Natural killer cell (primary cell): ENCODE data around the gene DNALI1. TPM values are rescaled to one million over a fixed set of nuclear protein-coding genes. Genes with fewer than 3 reads are reported as not detected.

Source experiments
- ATAC-seq, 3 donors: fragments of 150-1000 bp in 2 of 3; fragments of 200-7000 bp in 1 of 3; cut with Tn5 transposase; 1 replicate in 1 of 3; 2 replicates in 2 of 3; pipeline ENCODE4 v1.10.0; 2021; ENCODE audit warnings: mild to moderate bottlenecking in 2 of 3, moderate library complexity in 2 of 3
- DNase-seq, 2 donors: peaks; one replicate each; pipeline versions ENCODE4 v3.0.0 to v3.0.0-alpha.2; 2013 to 2021; ENCODE audit warnings: mixed read lengths in 1 of 2
- H3K27ac ChIP-seq: one replicate; pipeline ENCODE4 v1.5.1; 2013; ENCODE audit warnings: mild to moderate bottlenecking, low read length
- H3K27me3 ChIP-seq: one replicate; pipeline ENCODE4 v1.6.1; 2013; ENCODE audit warnings: low read length; ENCODE audit not compliant: control insufficient read depth, insufficient read depth
- H3K36me3 ChIP-seq: one replicate; pipeline ENCODE4 v1.6.1; 2013; ENCODE audit warnings: low read length; ENCODE audit not compliant: control insufficient read depth, insufficient read depth
- H3K4me1 ChIP-seq: one replicate; pipeline ENCODE4 v1.6.1; 2013; ENCODE audit warnings: low read length; ENCODE audit not compliant: control insufficient read depth, insufficient read depth
- H3K4me3 ChIP-seq: one replicate; pipeline ENCODE4 v1.5.1; 2013; ENCODE audit warnings: low read length
- H3K9me3 ChIP-seq: one replicate; pipeline ENCODE4 v1.6.1; 2013; ENCODE audit warnings: low read length; ENCODE audit not compliant: control insufficient read depth, insufficient read depth
- H3K27ac Mint-ChIP-seq, 2 donors: one replicate each; pipeline ENCODE4 v1.8.0; 2022; ENCODE audit warnings: mild to moderate bottlenecking in 2 of 2, mixed read lengths in 2 of 2, moderate library complexity in 1 of 2
- H3K27me3 Mint-ChIP-seq, 2 donors: one replicate each; pipeline ENCODE4 v1.8.0; 2022; ENCODE audit warnings: low read depth in 2 of 2, mixed read lengths in 2 of 2
- H3K36me3 Mint-ChIP-seq: one replicate; pipeline ENCODE4 v1.8.0; 2022; ENCODE audit warnings: mixed read lengths
- H3K4me1 Mint-ChIP-seq, 2 donors: one replicate each; pipeline ENCODE4 v1.8.0; 2022; ENCODE audit warnings: mixed read lengths in 2 of 2
- H3K4me3 Mint-ChIP-seq: one replicate; pipeline ENCODE4 v1.8.0; 2022; ENCODE audit warnings: mild to moderate bottlenecking, moderate library complexity, mixed read lengths
- H3K9me3 Mint-ChIP-seq, 2 donors: one replicate each; pipeline ENCODE4 v1.8.0; 2022; ENCODE audit warnings: mixed read lengths in 2 of 2
- CTCF ChIP-seq: fragments of 200-600 bp; IDR thresholded peaks from one replicate; pipeline ENCODE4 v1.8.0; 2022; ENCODE audit warnings: antibody characterized with exemption
- WGBS: methylation state at CpG from one replicate; pipeline ENCODE4 v1.1.7; 2013; ENCODE audit warnings: missing lambda C conversion rate; ENCODE audit not compliant: insufficient coverage; 5-methylcytosine and 5-hydroxymethylcytosine counted together
- intact Hi-C: fragments of 100-400 bp; cut with micrococcal nuclease; formaldehyde crosslinking; loops from one replicate; pipeline ENCODE4 v1.14.2; 2022
- total RNA-seq, 4 donors: library from RNA; stranded (reverse); fragments of 120-200 nt in 1 of 4; gene quantifications; one replicate each; pipeline versions ENCODE4 v1.2.3 to v1.2.4, GENCODE V29; 2013 to 2022

Gene DNALI1
- total RNA-seq, 3 donors from 2014 or later (not counting 1 experiment from before 2014, with no cell fraction given) = 0.09 TPM; not detected in 2

- peaks cover 0 to 11% of the 10 kb centered on the region in 2 donors for H3K27me3 Mint-ChIP-seq
- Histone ChIP-seq H3K4me1 (peaks cover 3% of the 10 kb centered on the region), H3K9me3 (no peaks in the 10 kb centered on the region), H3K27ac (no peak overlapping the region), H3K4me3 (no peak overlapping the region), H3K27me3 (no peaks in the 10 kb centered on the region), H3K36me3 (no peaks in the 10 kb centered on the region)
- DNase-seq = no peak
- WGBS = 86% methylated on average over 12 of the region's 12 CpGs
- no peak for TF ChIP-seq CTCF
- H3K36me3 Mint-ChIP-seq = no peaks in the 10 kb centered on the region
- no peak overlapping the region for H3K4me3 Mint-ChIP-seq
- H3K9me3 Mint-ChIP-seq = no peaks in the 10 kb centered on the region
- H3K27ac Mint-ChIP-seq = no peak overlapping the region
- intact Hi-C loops = no loop called here
- H3K4me1 Mint-ChIP-seq = peaks cover 5% of the 10 kb centered on the region in 2 donors
- no peak for ATAC-seq
Observed at GRCh38 chr1:37605061-37605650, 48.4 kb downstream of the DNALI1 start.

- 91% methylated on average over 9 of the region's 9 CpGs for WGBS
- no peak for TF ChIP-seq CTCF
- peaks cover 3% of the 10 kb centered on the region for H3K4me1 ChIP-seq
- H3K9me3 ChIP-seq = no peaks in the 10 kb centered on the region
- no peak overlapping the region for H3K27ac ChIP-seq
- intact Hi-C loops = no loop called here
- no peak overlapping the region for H3K4me3 ChIP-seq
- DNase-seq (no peak), ATAC-seq (no peak)
- no peak overlapping the region for H3K27ac Mint-ChIP-seq
- H3K4me1 Mint-ChIP-seq = peaks cover 5% of the 10 kb centered on the region in 2 donors
- H3K27me3 Mint-ChIP-seq = peaks cover 0 to 11% of the 10 kb centered on the region in 2 donors
- H3K36me3 Mint-ChIP-seq = no peaks in the 10 kb centered on the region
- H3K27me3 ChIP-seq = no peaks in the 10 kb centered on the region
- H3K9me3 Mint-ChIP-seq = no peaks in the 10 kb centered on the region
- H3K36me3 ChIP-seq = no peaks in the 10 kb centered on the region
- no peak overlapping the region for H3K4me3 Mint-ChIP-seq
Observed at GRCh38 chr1:37605806-37606474, 49.2 kb downstream of the DNALI1 start.

- Histone ChIP-seq H3K4me1 (peaks cover 3% of the 10 kb centered on the region), H3K9me3 (no peaks in the 10 kb centered on the region), H3K4me3 (no peak overlapping the region), H3K27me3 (peaks cover 3% of the 10 kb centered on the region), H3K36me3 (no peaks in the 10 kb centered on the region), H3K27ac (no peak overlapping the region)
- H3K4me1 Mint-ChIP-seq = peaks cover 5% of the 10 kb centered on the region in 2 donors
- H3K4me3 Mint-ChIP-seq = no peak overlapping the region
- 82% methylated on average over 15 of the region's 15 CpGs for WGBS
- H3K27ac Mint-ChIP-seq = no peak overlapping the region
- no peak for TF ChIP-seq CTCF
- no peaks in the 10 kb centered on the region for H3K36me3 Mint-ChIP-seq
- DNase-seq (no peak), ATAC-seq (no peak)
- no peaks in the 10 kb centered on the region for H3K9me3 Mint-ChIP-seq
- H3K27me3 Mint-ChIP-seq = peaks cover 0 to 9% of the 10 kb centered on the region in 2 donors
- intact Hi-C loops = no loop called here
Observed at GRCh38 chr1:37606481-37607263, 49.9 kb downstream of the DNALI1 start.
